G401.6 (cell line): ENCODE results near the gene ZNF784.

Experiments
- FAIRE-seq: peaks from 2 replicates; lab custom pipeline; 2012; peaks lifted over from hg19 to GRCh38; lab: Jason Lieb, UNC

ZNF784 gene

GRCh38 chr19:55624109-55625003, at the start of gene ZNF784:
Gene ZNF784 (minus strand): TSS chr19:55624566. CDS start chr19:55624561, 5 bp downstream.
- peak; percentile 79 for FAIRE-seq

GRCh38 chr19:55673889-55674288, 49.5 kb upstream of the ZNF784 start:
- no peak for FAIRE-seq

GRCh38 chr19:55673465-55673864, 49.1 kb upstream of the ZNF784 start:
- FAIRE-seq: no peak

GRCh38 chr19:55672418-55672817, 48.1 kb upstream of the ZNF784 start:
- no peak for FAIRE-seq

- no peak for FAIRE-seq
Observed at GRCh38 chr19:55671054-55671378, 46.6 kb upstream of the ZNF784 start.

- no peak for FAIRE-seq
Observed at GRCh38 chr19:55670280-55671053, 46.1 kb upstream of the ZNF784 start.

- no peak for FAIRE-seq
Observed at GRCh38 chr19:55669418-55670279, 45.3 kb upstream of the ZNF784 start.

- FAIRE-seq: no peak
Observed at GRCh38 chr19:55668603-55669348, 44.4 kb upstream of the ZNF784 start.

- FAIRE-seq: no peak
Observed at GRCh38 chr19:55667958-55668357, 43.6 kb upstream of the ZNF784 start.

GRCh38 chr19:55667511-55667910, 43.1 kb upstream of the ZNF784 start:
- no peak for FAIRE-seq

- no peak for FAIRE-seq
Observed at GRCh38 chr19:55667006-55667381, 42.6 kb upstream of the ZNF784 start.

- FAIRE-seq: no peak
Observed at GRCh38 chr19:55666343-55667005, 42.1 kb upstream of the ZNF784 start.

- no peak for FAIRE-seq
Observed at GRCh38 chr19:55663846-55664536, 39.6 kb upstream of the ZNF784 start.

GRCh38 chr19:55661826-55662225, 37.5 kb upstream of the ZNF784 start:
- FAIRE-seq: no peak

GRCh38 chr19:55660991-55661390, 36.6 kb upstream of the ZNF784 start:
- no peak for FAIRE-seq

- FAIRE-seq: no peak
Observed at GRCh38 chr19:55660404-55660803, 36.0 kb upstream of the ZNF784 start.

GRCh38 chr19:55659822-55660221, 35.5 kb upstream of the ZNF784 start:
- FAIRE-seq: no peak

- FAIRE-seq: no peak
Observed at GRCh38 chr19:55658846-55659459, 34.6 kb upstream of the ZNF784 start.

- FAIRE-seq: no peak
Observed at GRCh38 chr19:55656988-55657747, 32.8 kb upstream of the ZNF784 start.
